GM20000 (cell line): ENCODE data around the gene ZNRD2.
"Not testable (repeated sequence)": the region's sequence is repeated elsewhere in the genome, so short reads cannot be mapped to it uniquely, and the experiment has no call there.

ENCODE experiments used
- DNase-seq: peaks from one replicate; pipeline ENCODE4 v3.0.0; 2012; ENCODE audit warnings: low spot score
- TF ChIP-seq, protein P1 (sequence below): IDR thresholded peaks from 2 replicates; pipeline ENCODE4 v1.5.1; 2012; ENCODE audit warnings: mild to moderate bottlenecking, control low read depth; ENCODE audit errors: extremely low read depth, missing control alignments

Gene ZNRD2

DNA sequence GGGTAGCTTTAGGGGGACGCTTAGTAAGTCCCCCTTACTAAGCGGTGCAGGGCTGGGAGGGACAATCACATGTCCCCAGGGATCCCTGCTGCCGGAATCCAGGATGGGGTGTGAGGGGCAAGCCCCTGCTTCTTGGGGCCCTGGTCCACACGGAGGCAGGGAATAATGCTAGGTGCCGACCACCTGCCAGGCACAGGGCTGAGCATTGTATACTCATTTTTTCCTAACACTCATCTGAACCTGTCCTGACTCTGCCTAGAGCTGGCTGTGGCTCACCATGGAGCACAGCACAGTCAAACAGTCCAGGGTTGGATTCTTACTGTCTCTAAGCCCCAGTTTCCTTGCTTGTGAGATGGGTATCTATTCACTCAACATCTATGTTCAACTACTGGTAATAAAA lies 10.7 kb upstream of the ZNRD2 start:
- DNase-seq = no peak
- TF ChIP-seq, protein P1, sequence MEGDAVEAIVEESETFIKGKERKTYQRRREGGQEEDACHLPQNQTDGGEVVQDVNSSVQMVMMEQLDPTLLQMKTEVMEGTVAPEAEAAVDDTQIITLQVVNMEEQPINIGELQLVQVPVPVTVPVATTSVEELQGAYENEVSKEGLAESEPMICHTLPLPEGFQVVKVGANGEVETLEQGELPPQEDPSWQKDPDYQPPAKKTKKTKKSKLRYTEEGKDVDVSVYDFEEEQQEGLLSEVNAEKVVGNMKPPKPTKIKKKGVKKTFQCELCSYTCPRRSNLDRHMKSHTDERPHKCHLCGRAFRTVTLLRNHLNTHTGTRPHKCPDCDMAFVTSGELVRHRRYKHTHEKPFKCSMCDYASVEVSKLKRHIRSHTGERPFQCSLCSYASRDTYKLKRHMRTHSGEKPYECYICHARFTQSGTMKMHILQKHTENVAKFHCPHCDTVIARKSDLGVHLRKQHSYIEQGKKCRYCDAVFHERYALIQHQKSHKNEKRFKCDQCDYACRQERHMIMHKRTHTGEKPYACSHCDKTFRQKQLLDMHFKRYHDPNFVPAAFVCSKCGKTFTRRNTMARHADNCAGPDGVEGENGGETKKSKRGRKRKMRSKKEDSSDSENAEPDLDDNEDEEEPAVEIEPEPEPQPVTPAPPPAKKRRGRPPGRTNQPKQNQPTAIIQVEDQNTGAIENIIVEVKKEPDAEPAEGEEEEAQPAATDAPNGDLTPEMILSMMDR = no peak

DNA sequence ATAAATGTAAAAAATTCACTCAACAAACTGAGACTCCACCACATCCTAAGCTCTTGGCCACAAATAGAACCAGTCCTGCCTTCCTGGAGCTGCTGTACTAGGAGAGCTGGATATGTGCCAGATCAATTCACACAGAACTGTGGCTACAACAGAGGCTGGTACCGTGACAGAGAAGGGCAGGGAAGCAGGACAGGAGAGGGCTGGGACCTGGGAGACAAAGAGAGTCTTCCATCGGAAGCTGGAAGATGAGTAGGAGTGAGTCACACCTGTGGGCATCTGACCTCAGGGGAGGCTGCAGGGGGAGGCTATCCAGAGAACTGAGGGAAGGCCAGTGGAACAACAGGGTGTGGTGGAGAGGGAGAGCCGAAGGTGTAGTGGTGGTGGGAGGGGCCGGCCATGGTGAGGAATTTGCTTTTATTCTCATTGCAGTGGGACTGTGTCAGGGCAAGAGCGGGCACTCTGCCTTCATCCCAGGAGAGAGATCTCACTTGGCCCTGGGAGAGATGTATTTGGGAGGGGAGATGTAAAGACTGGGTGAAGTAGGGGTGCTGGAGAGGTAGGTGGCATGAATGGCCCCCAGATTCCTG lies 10.2 kb upstream of the ZNRD2 start:
- no peak for DNase-seq
- TF ChIP-seq, protein P1 = no peak

DNA sequence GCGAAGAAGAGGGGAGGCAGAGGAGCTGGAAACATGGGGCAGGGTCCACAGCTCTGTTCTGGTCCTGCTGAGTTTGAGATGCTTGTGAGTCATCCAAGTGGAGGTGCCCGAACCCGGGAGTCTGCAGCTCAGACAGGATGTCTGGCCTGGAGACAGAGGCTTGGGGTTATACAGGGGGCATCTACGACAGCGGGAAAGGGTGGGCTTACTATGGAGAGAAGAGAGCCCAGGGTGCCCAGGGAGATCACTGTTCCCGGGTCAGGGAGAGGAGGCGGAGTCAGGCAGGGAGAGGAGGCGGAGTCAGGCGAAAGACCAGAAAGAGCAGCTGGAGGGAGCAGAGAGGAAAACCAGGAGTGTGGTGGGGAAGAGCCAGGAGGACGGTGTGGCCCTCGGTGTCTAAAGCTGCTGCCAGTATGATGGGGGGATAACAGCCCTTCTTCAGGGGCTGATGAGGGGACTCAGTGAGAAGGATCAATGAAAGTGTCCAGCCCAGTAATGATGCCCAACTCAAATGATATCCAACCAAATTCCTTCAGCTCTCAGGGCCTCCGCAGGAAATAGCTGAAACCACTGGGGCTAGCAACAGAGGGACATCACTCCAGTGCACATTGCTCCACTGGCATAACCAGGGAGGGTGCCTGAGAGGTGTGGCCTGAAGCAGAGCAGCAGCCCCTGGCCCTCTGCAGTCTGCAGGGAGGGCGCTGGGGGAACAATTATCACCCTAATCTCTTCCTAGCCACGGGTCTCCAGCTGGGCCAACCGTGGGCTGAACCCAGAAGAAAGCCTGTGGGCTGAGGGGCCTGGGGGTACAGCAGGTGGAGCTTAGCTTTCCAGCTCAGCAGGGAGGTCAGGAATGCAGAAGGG lies 9.5 kb upstream of the ZNRD2 start:
- TF ChIP-seq, protein P1 = no peak
- no peak for DNase-seq

DNA sequence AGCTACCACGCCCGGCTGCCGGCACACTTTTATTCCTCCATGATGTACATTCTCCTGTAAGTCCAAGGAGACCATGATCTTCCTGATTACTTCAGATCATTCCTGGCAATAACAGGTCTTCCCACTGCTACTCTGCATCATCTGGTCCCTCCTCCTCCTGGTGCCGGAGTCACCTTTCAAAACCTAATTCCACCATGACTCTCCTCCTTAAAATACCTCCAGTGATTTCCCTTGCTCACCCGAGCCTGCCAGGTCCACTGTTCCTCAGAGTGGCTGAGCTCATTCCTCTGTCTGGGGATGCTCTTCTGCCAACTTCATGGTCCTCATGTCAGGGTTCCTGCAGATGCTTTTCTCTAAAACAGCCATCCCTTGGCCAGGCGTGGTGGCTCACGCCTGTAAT lies 8.3 kb upstream of the ZNRD2 start:
- TF ChIP-seq, protein P1 = no peak

DNA sequence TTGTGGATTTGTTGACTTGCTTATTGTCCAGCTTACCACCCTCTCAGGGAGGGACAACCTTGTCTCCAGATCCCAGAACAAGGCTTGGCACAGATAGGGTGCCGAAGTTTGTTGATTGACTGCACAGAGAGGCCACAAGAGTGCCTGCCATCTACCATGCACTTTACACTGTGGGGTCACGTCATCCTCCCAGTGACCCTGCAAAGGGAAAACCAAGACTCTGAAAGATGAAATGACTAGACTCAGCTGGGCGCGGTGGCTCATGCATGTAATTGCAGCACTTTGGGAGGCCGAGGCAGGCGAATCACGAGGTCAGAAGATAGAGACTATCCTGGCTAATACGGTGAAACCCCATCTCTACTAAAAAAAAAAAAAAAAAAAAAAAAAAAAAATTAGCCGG lies 7.5 kb upstream of the ZNRD2 start:
- TF ChIP-seq, protein P1 = no peak
- DNase-seq = no peak

More for the DNA sequence above, 8.3 kb upstream of the ZNRD2 start:
- DNase-seq = no peak

DNA sequence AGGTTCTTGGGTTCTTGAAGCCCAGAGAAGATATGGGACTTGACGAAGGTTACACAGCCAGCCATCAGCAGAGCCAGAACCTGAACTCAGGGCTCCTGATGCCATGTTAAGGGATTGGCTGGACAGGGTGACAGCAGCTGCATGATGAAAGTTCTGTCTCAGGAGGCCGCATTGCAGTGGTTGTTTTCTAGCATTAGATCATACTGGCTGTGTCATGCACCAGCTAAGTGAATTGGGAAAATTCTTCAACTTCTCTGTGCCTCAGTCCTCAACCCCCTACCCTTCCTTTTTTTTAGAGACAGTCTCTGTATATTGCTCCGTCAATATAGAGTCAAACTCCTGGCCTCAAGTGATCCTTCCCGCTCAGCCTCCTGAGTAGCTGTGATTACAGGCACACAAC lies 6.7 kb upstream of the ZNRD2 start:
- TF ChIP-seq, protein P1 = no peak

DNA sequence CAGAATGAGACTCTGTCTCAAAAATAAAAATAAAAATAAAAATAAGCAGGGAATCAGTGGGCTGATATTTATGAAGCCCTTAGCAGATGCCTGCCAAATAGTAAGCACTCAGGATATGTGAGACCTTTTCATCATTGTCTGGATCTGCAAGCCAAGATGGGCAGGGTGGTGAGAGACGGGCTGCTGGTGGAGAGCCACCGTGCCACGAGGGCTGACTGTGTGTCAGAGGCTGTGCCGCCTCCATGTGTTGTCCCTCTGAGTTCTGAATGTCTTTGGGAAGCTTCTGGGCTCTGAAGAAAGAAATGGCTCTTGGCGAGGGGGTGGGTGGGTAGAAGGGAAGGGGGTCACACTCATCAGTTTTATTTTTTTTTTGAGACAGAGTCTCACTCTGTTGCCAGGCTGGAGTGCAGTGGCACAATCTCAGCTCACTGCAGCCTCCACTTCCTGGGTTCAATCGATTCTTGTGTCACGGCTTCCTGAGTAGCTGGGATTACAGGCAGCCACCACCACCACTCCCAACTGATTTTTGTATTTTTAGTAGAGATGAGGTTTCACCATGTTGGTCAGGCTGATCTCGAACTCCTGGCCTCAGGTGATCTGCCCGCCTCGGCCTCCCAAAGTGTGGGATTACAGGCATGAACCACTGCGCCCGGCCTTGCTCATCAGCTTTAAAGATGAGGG lies 5.3 kb upstream of the ZNRD2 start:
- DNase-seq = not testable (repeated sequence)

More for the DNA sequence above, 6.7 kb upstream of the ZNRD2 start:
- no peak for DNase-seq
